Measurements from ENCODE around the gene UBL5.

Gene UBL5

DNA sequence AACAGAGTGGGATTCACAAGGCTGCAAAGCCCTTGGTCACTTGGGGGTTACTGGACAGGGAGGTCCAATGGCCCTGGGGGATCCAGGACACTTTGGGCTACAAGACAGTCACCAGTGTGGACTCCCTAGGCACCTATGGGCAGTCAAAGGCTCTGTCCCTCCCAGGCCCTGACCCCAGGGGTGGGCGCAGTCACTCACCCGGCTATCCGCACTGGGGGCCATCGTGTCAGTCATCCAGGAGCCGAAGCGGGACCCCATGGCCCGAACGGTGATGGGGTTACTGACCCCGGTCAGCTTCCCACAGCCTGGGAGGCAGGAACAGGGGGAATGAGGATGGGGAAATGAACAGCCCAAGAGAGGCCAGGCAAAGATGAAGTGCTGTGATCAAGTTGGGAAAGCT lies 28.9 kb downstream of the UBL5 start:
- in situ Hi-C loops (cut with MboI; ENCODE audit: low sequenced_read_pairs, unreplicated experiment): no loop called here
- DNase-seq (ENCODE audit: low spot score): no peak
- TF ChIP-seq, protein P1, sequence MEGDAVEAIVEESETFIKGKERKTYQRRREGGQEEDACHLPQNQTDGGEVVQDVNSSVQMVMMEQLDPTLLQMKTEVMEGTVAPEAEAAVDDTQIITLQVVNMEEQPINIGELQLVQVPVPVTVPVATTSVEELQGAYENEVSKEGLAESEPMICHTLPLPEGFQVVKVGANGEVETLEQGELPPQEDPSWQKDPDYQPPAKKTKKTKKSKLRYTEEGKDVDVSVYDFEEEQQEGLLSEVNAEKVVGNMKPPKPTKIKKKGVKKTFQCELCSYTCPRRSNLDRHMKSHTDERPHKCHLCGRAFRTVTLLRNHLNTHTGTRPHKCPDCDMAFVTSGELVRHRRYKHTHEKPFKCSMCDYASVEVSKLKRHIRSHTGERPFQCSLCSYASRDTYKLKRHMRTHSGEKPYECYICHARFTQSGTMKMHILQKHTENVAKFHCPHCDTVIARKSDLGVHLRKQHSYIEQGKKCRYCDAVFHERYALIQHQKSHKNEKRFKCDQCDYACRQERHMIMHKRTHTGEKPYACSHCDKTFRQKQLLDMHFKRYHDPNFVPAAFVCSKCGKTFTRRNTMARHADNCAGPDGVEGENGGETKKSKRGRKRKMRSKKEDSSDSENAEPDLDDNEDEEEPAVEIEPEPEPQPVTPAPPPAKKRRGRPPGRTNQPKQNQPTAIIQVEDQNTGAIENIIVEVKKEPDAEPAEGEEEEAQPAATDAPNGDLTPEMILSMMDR (IDR thresholded peaks at IDR 0.05; ENCODE audit: borderline replicate concordance, control extremely low read depth, extremely low read depth, insufficient read depth, missing control alignments): no peak

DNA sequence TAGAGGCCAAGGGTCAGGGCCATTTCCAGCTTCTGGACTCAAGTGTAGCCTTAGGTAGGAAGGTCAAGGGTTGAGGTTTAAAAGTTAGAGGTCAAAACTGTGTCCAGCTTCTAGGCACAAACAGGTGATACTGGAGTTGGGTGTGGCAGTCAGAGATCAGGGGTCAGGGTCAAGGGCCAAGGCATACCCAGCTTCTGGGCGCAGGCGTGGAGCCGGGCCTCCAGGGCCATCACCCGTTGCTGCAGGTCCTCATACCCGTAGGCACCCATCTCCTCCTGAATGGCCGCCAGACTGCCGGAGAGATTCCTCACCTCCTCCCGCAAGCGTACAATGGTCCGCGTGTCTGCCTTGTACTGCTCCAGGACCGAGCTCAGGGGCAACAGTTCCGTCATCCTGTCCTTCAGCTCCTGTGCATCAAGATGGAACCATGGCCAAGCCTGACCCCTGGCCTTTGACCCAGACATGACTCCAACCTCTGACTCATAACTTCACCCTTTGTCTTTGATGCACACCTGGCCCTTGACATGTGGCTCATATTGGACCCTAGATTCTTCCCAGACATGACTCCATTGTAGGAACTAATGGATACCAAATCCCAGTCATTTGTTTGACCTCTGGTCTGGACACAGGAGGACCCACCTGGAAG lies 29.5 kb downstream of the UBL5 start:
- TF ChIP-seq, protein P1 (IDR thresholded peaks at IDR 0.05; ENCODE audit: borderline replicate concordance, control extremely low read depth, extremely low read depth, insufficient read depth, missing control alignments): no peak
- DNase-seq (ENCODE audit: low spot score): no peak
- in situ Hi-C loops (cut with MboI; ENCODE audit: low sequenced_read_pairs, unreplicated experiment): no loop called here

DNA sequence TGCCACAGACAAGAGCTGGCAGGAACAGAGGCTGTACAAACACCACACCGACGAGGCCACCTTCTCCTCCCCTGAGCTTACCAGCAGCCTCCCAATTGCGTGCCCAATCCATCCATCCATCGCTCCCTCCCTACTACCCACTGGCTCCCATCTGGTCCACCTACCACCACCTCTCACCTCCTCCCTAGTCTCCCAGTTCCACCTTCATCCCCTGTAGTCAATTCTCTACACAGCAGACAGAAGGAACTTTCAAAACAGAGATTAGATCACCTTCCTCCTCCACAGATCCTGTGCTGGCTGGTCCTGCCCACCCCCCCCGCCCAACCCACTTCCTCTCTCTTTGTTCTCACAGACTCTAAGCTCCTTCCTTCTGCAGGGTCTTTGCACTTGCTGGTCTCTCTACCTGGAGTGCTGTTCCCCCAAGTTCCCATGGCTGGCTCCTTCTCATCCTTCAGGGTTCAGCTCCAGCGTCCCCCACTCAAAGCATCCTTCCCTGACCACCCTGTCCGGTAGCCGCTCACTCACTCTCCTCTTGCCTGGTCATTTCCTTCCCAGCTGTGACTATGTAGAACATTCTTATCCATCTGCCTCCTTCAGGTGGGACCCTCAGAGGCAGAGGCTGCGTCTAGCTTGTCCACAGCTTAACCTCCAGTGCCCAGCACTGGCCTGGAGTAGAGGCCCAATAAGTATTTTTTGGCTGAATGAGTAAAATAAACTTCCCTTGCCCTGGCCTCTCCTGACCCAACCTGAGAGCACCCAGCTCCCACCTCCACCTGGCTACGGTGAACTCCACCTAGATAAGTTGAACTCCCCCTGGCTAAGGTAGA lies 30.4 kb downstream of the UBL5 start:
- TF ChIP-seq, protein P1 (IDR thresholded peaks at IDR 0.05; ENCODE audit: borderline replicate concordance, control extremely low read depth, extremely low read depth, insufficient read depth, missing control alignments): no peak
- in situ Hi-C loops (cut with MboI; ENCODE audit: low sequenced_read_pairs, unreplicated experiment): no loop called here
- peak; percentile 81 for DNase-seq (ENCODE audit: low spot score)

DNA sequence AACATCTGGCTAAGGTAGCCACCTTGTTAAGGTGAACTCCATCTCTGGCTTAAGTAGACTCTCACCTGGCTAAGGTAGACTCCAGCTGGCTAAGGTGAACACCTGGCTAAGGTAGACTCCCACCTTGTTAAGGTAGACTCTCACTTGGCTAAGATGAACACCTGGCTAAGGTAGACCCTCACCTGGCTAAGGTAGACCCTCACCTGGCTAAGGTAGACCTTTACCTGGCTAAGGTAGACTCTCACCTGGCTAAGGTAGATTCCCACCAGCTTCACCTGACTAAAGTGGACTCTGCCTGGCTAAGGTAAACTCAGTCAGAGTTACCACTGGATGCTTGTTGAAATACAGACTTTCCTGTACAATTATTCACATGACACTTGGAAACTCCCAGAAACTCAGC lies 31.0 kb downstream of the UBL5 start:
- in situ Hi-C loops (cut with MboI; ENCODE audit: low sequenced_read_pairs, unreplicated experiment): no loop called here
- no peak for DNase-seq (ENCODE audit: low spot score)
- TF ChIP-seq, protein P1 (IDR thresholded peaks at IDR 0.05; ENCODE audit: borderline replicate concordance, control extremely low read depth, extremely low read depth, insufficient read depth, missing control alignments): peak; percentile 7

DNA sequence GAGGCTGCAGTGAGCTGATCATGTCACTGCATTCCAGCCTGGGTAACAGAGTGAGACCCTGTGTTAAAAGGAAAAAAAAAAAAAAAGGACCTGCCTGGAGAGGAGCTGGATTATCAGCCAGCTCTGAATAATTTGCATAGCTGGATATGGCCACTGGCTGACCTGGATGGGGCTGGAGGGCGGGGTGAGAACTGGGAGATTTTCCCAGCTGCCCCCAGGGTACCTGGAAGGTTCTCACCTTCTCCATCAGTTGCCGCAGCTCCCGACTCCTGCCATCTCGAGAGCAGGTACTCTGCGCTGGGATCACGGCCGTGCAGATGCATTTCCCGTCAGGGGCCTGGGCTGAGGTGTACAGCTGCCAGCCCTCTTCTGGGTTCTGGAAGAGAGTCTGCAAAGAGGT lies 32.7 kb downstream of the UBL5 start:
- in situ Hi-C loops (cut with MboI; ENCODE audit: low sequenced_read_pairs, unreplicated experiment): no loop called here
- TF ChIP-seq, protein P1 (IDR thresholded peaks at IDR 0.05; ENCODE audit: borderline replicate concordance, control extremely low read depth, extremely low read depth, insufficient read depth, missing control alignments): no peak
- no peak for DNase-seq (ENCODE audit: low spot score)

DNA sequence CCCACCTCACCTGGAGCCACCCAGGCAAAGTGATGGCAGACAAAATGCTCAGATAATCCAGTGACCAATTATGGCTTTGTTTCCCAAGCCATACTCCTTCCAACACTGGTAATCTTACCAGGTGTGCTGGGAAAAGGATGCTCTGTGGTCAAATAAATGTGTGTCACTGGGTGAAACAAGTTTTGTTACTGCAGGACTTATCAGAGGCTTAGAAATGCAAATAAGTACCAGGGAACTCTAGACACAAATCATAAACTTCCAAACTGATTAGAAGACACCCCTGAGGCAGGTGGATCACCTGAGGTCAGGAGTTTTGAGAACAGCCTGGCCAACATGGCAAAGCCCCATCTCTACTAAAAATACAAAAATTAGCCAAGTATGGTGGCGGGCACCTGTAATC lies 33.8 kb downstream of the UBL5 start:
- DNase-seq (ENCODE audit: low spot score): no peak
- in situ Hi-C loops (cut with MboI; ENCODE audit: low sequenced_read_pairs, unreplicated experiment): no loop called here
- TF ChIP-seq, protein P1 (IDR thresholded peaks at IDR 0.05; ENCODE audit: borderline replicate concordance, control extremely low read depth, extremely low read depth, insufficient read depth, missing control alignments): no peak
